HepG2 (cell line): Measurements from ENCODE around the gene ME3. TPM values are rescaled to one million over a fixed set of nuclear protein-coding genes. Genes with fewer than 3 reads are reported as not detected.

Experiments
- ASH2L ChIP-seq: fragments of 300-600, 200-600 bp; sonication (generic); IDR thresholded peaks from 2 replicates; pipeline ENCODE4 v1.7.0; 2017; ENCODE audit warnings: low read depth, mild to moderate bottlenecking, moderate library complexity, mixed read lengths, low read length; ENCODE audit not compliant: insufficient read length
- BORCS8-MEF2B ChIP-seq: sonication (generic); formaldehyde crosslinking; IDR thresholded peaks from 2 replicates; pipeline ENCODE4 v1.8.0; 2022; ENCODE audit warnings: mild to moderate bottlenecking, missing genetic modification reagents
- E2F2 ChIP-seq: sonication (generic); formaldehyde crosslinking; IDR thresholded peaks from 2 replicates; pipeline ENCODE4 v1.4.0; 2020; ENCODE audit warnings: missing genetic modification reagents, borderline replicate concordance
- GFI1 ChIP-seq: sonication (generic); formaldehyde crosslinking; IDR thresholded peaks from 2 replicates; pipeline ENCODE4 v1.5.0; 2020; ENCODE audit warnings: missing genetic modification reagents, mild to moderate bottlenecking, borderline replicate concordance
- PAXIP1 ChIP-seq: sonication (generic); formaldehyde crosslinking; conservative IDR thresholded peaks from 2 replicates; pipeline ENCODE4 v1.4.0; 2020; ENCODE audit warnings: mild to moderate bottlenecking, missing genetic modification reagents, moderate library complexity
- POLR2AphosphoS2 ChIP-seq: IDR thresholded peaks from 2 replicates; pipeline ENCODE4 v1.6.1; 2011; ENCODE audit warnings: low read depth, low read length, improper control_type of control experiment
- SYNCRIP ChIP-seq: fragments of 200-400 bp; formaldehyde crosslinking; IDR thresholded peaks from 2 replicates; pipeline ENCODE4 v1.6.1; 2018; ENCODE audit warnings: mild to moderate bottlenecking, low read depth, low read length; ENCODE audit not compliant: insufficient read depth
- ZBED4 ChIP-seq: sonication (generic); formaldehyde crosslinking; IDR thresholded peaks from 2 replicates; pipeline ENCODE4 v1.4.0; 2020; ENCODE audit warnings: missing genetic modification reagents, borderline replicate concordance
- ZBTB40 ChIP-seq, 2 experiments: fragments of 450-650 bp in 1 of 2; sonication (generic) in 1 of 2; formaldehyde crosslinking in 1 of 2; IDR thresholded peaks; 2 replicates each; pipeline versions ENCODE4 v1.6.1 to v1.8.0; 2016 to 2022; ENCODE audit warnings: antibody characterized with exemption in 1 of 2, mild to moderate bottlenecking in 1 of 2, missing genetic modification reagents in 1 of 2
- polyA plus RNA-seq, 8 experiments: library from polyadenylated mRNA; depleted of rRNA in 3 of 8; stranded (reverse) in 7 of 8; unstranded in 1 of 8; fragments of >200 nt; fragmentation: Illumina TruSeq in 4 of 8; extraction: Trizol in 4 of 8; gene quantifications; 2 replicates each; pipeline versions ENCODE4 v1.2.1 to v1.2.3, GENCODE V29; 2011 to 2016; ENCODE audit warnings: low read depth in 4 of 8, missing spikeins in 1 of 8, mixed read lengths in 1 of 8; ENCODE audit not compliant: insufficient read depth in 1 of 8
- total RNA-seq, 5 experiments: library from RNA; depleted of rRNA; stranded (reverse); fragments of >200 nt; fragmentation: Illumina TruSeq; extraction: Trizol; gene quantifications; 2 replicates each; pipeline ENCODE4 v1.2.3, GENCODE V29; 2016; ENCODE audit warnings: low read depth in 1 of 5

Gene ME3
- total and polyA plus RNA-seq, 2 of the 13 experiments (the other 11 are each of a cell fraction or from before 2014, with no cell fraction given) = not detected

GRCh38 chr11:86476109-86476861 is 196.1 kb downstream of the ME3 start (continued):
- TF ChIP-seq E2F2 (CRISPR knock-in tag) (no peak), ASH2L (peak; percentile 55), ZBTB40 (IDR thresholded peaks at IDR 0.05) (no peak), ZBTB40 (CRISPR knock-in tag; IDR thresholded peaks at IDR 0.05) (no peak), SYNCRIP (no peak), PAXIP1 (CRISPR knock-in tag) (peak; percentile 21; the same call in 1 of the 2 replicates), GFI1 (no peak), ZBED4 (no peak), POLR2AphosphoS2 (no peak), BORCS8-MEF2B (CRISPR knock-in tag) (no peak)
